ENCODE results near the gene FOXE1. TPM values are rescaled to one million over a fixed set of nuclear protein-coding genes. Genes with fewer than 3 reads are reported as not detected.

FOXE1 gene
- total RNA-seq, 1 experiment from 2014 or later: not detected

- no peaks in the 10 kb centered on the region for H3K4me1 ChIP-seq (ENCODE audit: control insufficient read depth in 1 of 2, insufficient read depth in 2 of 2, low read length in 2 of 2)
- H2AFZ ChIP-seq (ENCODE audit: low read depth, low read length, poor library complexity, severe bottlenecking): no peak overlapping the region
- ATAC-seq: no peak
- H3K27ac ChIP-seq (ENCODE audit: low read depth, low read length): no peak overlapping the region
- ChIA-PET CTCF (no interaction called here), POLR2A (no interaction called here), RAD21 (ENCODE audit: low non-redundant PET in 1 of 2, low total read pairs in 2 of 2, uncharacterized antibody in 2 of 2, unreplicated experiment in 2 of 2) (no interaction called here)
- H3K4me3 ChIP-seq (replicated peaks in 1 of 2; ENCODE audit: low read depth in 1 of 2, low read length in 2 of 2): no peak overlapping the region
- H3K36me3 ChIP-seq (ENCODE audit: control insufficient read depth in 1 of 2, insufficient read depth in 2 of 2, low read length in 2 of 2): peaks cover 0 to 1% of the 10 kb centered on the region in 2 experiments; a peak in 1 of 4 replicates
- no peaks in the 10 kb centered on the region for H3K27me3 ChIP-seq (ENCODE audit: insufficient read depth, low read length)
- DNase-seq (ENCODE audit: low read depth, low spot score): no peak
- H3K9ac ChIP-seq (ENCODE audit: low read length): no peak overlapping the region
- no peak overlapping the region for H3K4me2 ChIP-seq (ENCODE audit: low read length)
- no peaks in the 10 kb centered on the region for H4K20me1 ChIP-seq (ENCODE audit: insufficient read depth)
- intact Hi-C loops (cut with micrococcal nuclease): loop anchor here (5.0 kb wide), 1 partner anchor 437 kb away; no protein-coding TSS in a partner anchor
- BruUV-seq (replicated peaks): no TSS peak
- H3K79me2 ChIP-seq (ENCODE audit: insufficient read depth, low read length): no peaks in the 10 kb centered on the region
- no peaks in the 10 kb centered on the region for H3K9me2 ChIP-seq (ENCODE audit: insufficient read depth)
- no peaks in the 10 kb centered on the region for H3K9me3 ChIP-seq (ENCODE audit: control insufficient read depth in 1 of 2, insufficient read depth in 1 of 2, low read depth in 1 of 2, low read length in 2 of 2)
- TF ChIP-seq, protein P1, sequence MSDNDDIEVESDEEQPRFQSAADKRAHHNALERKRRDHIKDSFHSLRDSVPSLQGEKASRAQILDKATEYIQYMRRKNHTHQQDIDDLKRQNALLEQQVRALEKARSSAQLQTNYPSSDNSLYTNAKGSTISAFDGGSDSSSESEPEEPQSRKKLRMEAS (IDR thresholded peaks at IDR 0.05): no peak
- no peak for TF ChIP-seq SRF (IDR thresholded peaks at IDR 0.05; ENCODE audit: low read depth)
- TF ChIP-seq, protein P2, sequence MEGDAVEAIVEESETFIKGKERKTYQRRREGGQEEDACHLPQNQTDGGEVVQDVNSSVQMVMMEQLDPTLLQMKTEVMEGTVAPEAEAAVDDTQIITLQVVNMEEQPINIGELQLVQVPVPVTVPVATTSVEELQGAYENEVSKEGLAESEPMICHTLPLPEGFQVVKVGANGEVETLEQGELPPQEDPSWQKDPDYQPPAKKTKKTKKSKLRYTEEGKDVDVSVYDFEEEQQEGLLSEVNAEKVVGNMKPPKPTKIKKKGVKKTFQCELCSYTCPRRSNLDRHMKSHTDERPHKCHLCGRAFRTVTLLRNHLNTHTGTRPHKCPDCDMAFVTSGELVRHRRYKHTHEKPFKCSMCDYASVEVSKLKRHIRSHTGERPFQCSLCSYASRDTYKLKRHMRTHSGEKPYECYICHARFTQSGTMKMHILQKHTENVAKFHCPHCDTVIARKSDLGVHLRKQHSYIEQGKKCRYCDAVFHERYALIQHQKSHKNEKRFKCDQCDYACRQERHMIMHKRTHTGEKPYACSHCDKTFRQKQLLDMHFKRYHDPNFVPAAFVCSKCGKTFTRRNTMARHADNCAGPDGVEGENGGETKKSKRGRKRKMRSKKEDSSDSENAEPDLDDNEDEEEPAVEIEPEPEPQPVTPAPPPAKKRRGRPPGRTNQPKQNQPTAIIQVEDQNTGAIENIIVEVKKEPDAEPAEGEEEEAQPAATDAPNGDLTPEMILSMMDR (IDR thresholded peaks at IDR 0.05 in 2 of 3, conservative IDR thresholded peaks at IDR 0.05 in 1 of 3; ENCODE audit: borderline replicate concordance in 1 of 3, insufficient read depth in 1 of 3, low read depth in 2 of 3, low read length in 2 of 3): no peak
- no peak for TF ChIP-seq TCF7L2 (IDR thresholded peaks at IDR 0.05; ENCODE audit: borderline replicate concordance, extremely low read depth, insufficient read depth, insufficient read length)
- no peak for TF ChIP-seq ZFX (IDR thresholded peaks at IDR 0.05)
- TF ChIP-seq RAD21 (IDR thresholded peaks at IDR 0.05; ENCODE audit: low read depth): no peak
Measured at GRCh38 chr9:97904725-97905124, 51.7 kb downstream of the FOXE1 start.

- CTCF ChIA-PET: no interaction called here
- Histone ChIP-seq H3K9me3 (ENCODE audit: control insufficient read depth in 1 of 2, insufficient read depth in 1 of 2, low read depth in 1 of 2, low read length in 2 of 2) (no peaks in the 10 kb centered on the region), H3K27ac (ENCODE audit: low read depth, low read length) (no peak overlapping the region), H2AFZ (ENCODE audit: low read depth, low read length, poor library complexity, severe bottlenecking) (no peak overlapping the region), H3K79me2 (ENCODE audit: insufficient read depth, low read length) (no peaks in the 10 kb centered on the region), H3K36me3 (ENCODE audit: control insufficient read depth in 1 of 2, insufficient read depth in 2 of 2, low read length in 2 of 2) (peaks cover 0 to 6% of the 10 kb centered on the region in 2 experiments; a peak in 1 of 4 replicates), H3K4me1 (ENCODE audit: control insufficient read depth in 1 of 2, insufficient read depth in 2 of 2, low read length in 2 of 2) (no peaks in the 10 kb centered on the region), H3K4me3 (replicated peaks in 1 of 2; ENCODE audit: low read depth in 1 of 2, low read length in 2 of 2) (no peak overlapping the region), H3K9me2 (ENCODE audit: insufficient read depth) (no peaks in the 10 kb centered on the region), H3K9ac (ENCODE audit: low read length) (no peak overlapping the region), H3K27me3 (ENCODE audit: insufficient read depth, low read length) (no peaks in the 10 kb centered on the region), H4K20me1 (ENCODE audit: insufficient read depth) (no peaks in the 10 kb centered on the region), H3K4me2 (ENCODE audit: low read length) (no peak overlapping the region)
- TF ChIP-seq, protein P1 (IDR thresholded peaks at IDR 0.05): no peak
- TF ChIP-seq, protein P2 (IDR thresholded peaks at IDR 0.05 in 2 of 3, conservative IDR thresholded peaks at IDR 0.05 in 1 of 3; ENCODE audit: borderline replicate concordance in 1 of 3, insufficient read depth in 1 of 3, low read depth in 2 of 3, low read length in 2 of 3): no peak
- no peak for TF ChIP-seq ELF1 (IDR thresholded peaks at IDR 0.05; ENCODE audit: borderline replicate concordance, low read depth)
- no peak for TF ChIP-seq SIN3A (IDR thresholded peaks at IDR 0.05; ENCODE audit: low read depth)
- no peak for TF ChIP-seq RAD21 (IDR thresholded peaks at IDR 0.05; ENCODE audit: low read depth)
- TF ChIP-seq CEBPB (IDR thresholded peaks at IDR 0.05; ENCODE audit: low read depth): no peak
- TF ChIP-seq YY1 (IDR thresholded peaks at IDR 0.05; ENCODE audit: extremely low read depth, insufficient replicate concordance, low read depth, low read length): no peak
- no peak for TF ChIP-seq POLR2AphosphoS5 (IDR thresholded peaks at IDR 0.05; ENCODE audit: low read depth, low read length)
- POLR2A ChIA-PET: no interaction called here
- RAD21 ChIA-PET (ENCODE audit: low non-redundant PET in 1 of 2, low total read pairs in 2 of 2, uncharacterized antibody in 2 of 2, unreplicated experiment in 2 of 2): no interaction called here
- intact Hi-C loops (cut with micrococcal nuclease): no loop called here
- BruUV-seq (replicated peaks): no TSS peak
- DNase-seq (ENCODE audit: low read depth, low spot score): no peak
- no peak for ATAC-seq
Measured at GRCh38 chr9:97905228-97905627, 52.2 kb downstream of the FOXE1 start.

Measured in HCT116 (cell line).